GM19395 (cell line): ENCODE measurements around the gene SPATA31A6.
"Not testable (repeated sequence)": the region's sequence is repeated elsewhere in the genome, so short reads cannot be mapped to it uniquely, and the experiment has no call there.

Source experiments
- ATAC-seq: cut with Tn5 transposase; IDR thresholded peaks from one replicate; pipeline ENCODE4 v1.9.1; 2021; ENCODE audit warnings: mild to moderate bottlenecking, moderate library complexity; ENCODE audit not compliant: unreplicated experiment

Gene SPATA31A6

GRCh38 chr9:42183359-42183758 lies at the start of gene SPATA31A6:
Gene SPATA31A6, plus strand, starts transcription at chr9:42183659. Its CDS starts 29 bp downstream, at chr9:42183688.
- not testable (repeated sequence) for ATAC-seq

DNA sequence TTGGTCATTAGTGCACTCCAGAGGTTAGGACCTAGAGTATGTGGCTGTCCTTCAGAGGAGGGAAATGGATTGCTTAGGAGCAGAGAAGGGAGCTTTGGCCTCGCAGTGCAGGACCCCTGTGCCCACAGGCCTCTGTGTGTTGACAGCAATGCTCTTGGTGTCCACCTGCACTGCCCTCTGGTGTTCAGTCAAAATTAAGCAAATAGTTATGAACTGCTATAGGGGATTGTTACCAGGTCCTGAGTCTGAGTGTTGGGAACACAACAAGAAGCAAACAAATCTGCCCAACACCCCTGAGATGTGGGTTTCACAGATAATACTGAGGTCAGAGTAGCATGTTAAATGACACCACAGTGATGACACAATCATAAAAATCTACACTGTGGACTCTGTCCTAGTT lies 23.2 kb upstream of the SPATA31A6 start:
- not testable (repeated sequence) for ATAC-seq

DNA sequence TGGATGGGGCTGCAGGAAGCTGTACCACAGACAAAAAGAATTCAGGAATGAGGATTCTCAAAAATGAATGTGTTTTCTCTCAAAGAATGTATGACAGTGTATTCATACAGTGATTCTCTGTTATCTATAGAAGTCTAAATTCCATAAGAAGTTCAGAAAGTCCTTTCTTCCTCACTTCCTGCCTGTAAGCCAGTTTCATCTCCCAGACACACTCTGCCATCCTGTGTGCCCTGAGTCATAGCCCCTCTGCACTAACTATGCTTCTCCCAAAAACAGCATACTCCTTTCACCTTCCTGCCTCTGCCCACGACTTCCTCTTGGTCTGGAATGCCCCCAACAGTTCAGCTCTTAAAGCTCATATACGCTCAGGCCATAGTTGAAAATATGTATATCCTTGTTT lies 36.4 kb downstream of the SPATA31A6 start:
- ATAC-seq: not testable (repeated sequence)

DNA sequence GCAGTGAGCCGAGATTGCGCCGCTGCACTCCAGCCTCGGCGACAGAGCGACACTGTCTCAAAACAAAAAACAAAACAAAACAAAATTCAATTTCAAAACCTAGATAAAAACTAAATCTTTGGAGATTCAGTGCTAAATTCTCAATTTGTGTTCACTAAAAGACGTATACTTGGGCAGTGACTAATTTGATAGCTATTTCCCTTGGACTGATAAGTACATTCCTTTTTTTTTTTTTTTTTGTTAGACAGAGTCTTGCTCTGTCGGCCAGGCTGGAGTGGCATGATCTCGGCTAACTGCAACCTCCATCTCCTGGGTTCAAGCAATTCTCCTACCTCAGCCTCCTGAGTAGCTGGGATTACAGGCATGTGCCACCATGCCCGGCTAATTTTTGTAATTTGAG lies 39.8 kb downstream of the SPATA31A6 start:
- not testable (repeated sequence) for ATAC-seq

GRCh38 chr9:42233031-42233430 lies 49.6 kb downstream of the SPATA31A6 start:
- not testable (repeated sequence) for ATAC-seq

DNA sequence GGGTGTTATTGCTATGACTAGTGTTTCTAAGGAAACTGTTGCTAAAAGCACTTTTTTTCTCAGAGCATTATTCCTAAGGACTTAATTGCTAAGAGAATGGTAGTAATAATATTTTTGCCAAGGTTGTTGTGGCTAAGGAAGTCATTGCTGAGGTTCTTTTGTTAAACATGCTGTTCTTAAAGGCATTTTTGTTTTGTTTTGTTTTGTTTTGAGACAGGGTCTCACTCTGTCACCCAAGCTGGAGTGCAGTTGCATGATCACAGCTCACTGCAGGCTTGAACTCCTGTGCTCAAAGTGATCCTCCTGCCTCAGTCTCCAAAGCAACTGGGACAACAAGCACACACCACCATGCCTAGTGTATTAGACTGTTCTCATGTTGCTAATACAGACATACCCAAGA lies 51.2 kb downstream of the SPATA31A6 start:
- not testable (repeated sequence) for ATAC-seq

GRCh38 chr9:42235352-42235991 lies 52.0 kb downstream of the SPATA31A6 start:
- not testable (repeated sequence) for ATAC-seq

- not testable (repeated sequence) for ATAC-seq
Observed at GRCh38 chr9:42236097-42236496, 52.6 kb downstream of the SPATA31A6 start.

DNA sequence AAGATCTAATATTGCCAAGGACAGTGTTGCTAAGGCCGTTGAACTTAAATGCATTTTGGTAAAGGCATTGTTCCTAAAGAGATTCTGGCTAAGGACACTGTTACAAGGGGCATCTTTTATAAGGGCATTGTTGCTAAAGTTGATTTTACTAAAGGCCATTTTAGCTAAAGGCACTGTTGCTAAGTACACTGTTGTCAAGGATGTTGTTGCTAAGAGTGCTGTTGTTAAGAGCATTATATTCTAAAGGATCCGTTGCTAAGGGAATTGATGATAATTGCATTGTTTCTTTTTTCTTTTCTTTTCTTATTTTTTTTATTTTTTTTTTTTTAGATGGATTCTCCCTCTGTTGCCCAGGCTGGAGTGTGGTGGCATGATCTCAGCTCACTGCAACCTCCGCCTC lies 53.9 kb downstream of the SPATA31A6 start:
- ATAC-seq: not testable (repeated sequence)

DNA sequence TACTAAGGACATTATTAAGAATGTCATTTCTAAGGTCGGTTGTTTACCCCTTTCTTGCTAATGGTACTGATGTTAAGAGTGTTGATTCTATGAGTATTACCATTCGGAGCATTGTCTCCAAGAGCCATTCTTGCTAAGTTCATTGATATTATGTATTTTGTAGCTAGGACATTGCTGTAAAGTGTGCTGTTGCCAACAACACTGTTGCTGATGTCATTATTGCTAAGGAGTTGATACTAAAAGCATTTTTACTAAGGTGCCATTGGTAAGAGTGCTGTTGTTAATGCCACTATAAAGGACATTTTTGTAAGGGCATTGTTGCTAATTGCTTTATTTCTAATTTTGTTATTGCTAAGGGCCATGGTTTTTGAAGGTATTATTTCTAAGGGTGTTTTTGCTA lies 55.4 kb downstream of the SPATA31A6 start:
- ATAC-seq: not testable (repeated sequence)
